ENCODE measurements around the gene GPR161.
"Not testable (repeated sequence)": the region's sequence is repeated elsewhere in the genome, so short reads cannot be mapped to it uniquely, and the experiment has no call there.

GPR161 gene

GRCh38 chr1:168136709-168137514, at the start of gene GPR161:
TSS of gene GPR161 (minus strand) at chr1:168136930. CDS start at chr1:168104850, 32,080 bp downstream.
- no peak for DNase-seq (ENCODE audit: low read depth)

- DNase-seq (ENCODE audit: low read depth): not testable (repeated sequence)
Observed at GRCh38 chr1:168181063-168181720, 44.5 kb upstream of the GPR161 start.

GRCh38 chr1:168180148-168180524, 43.4 kb upstream of the GPR161 start:
- DNase-seq (ENCODE audit: low read depth): no peak

GRCh38 chr1:168179438-168180147, 42.9 kb upstream of the GPR161 start:
- DNase-seq (ENCODE audit: low read depth): no peak

GRCh38 chr1:168178638-168179437, 42.1 kb upstream of the GPR161 start, which contains the start of gene TIPRL:
TSS of gene TIPRL (plus strand) at chr1:168178962. CDS start at chr1:168179078, 116 bp downstream.
- peak; percentile 89 for DNase-seq (ENCODE audit: low read depth)

GRCh38 chr1:168178227-168178637, 41.5 kb upstream of the GPR161 start:
- DNase-seq (ENCODE audit: low read depth): no peak

- no peak for DNase-seq (ENCODE audit: low read depth)
Observed at GRCh38 chr1:168172250-168172915, 35.7 kb upstream of the GPR161 start.

GRCh38 chr1:168170564-168171508, 34.1 kb upstream of the GPR161 start:
- DNase-seq (ENCODE audit: low read depth): no peak

GRCh38 chr1:168167806-168168205, 31.1 kb upstream of the GPR161 start:
- DNase-seq (ENCODE audit: low read depth): no peak

- DNase-seq (ENCODE audit: low read depth): no peak
Observed at GRCh38 chr1:168164771-168165170, 28.0 kb upstream of the GPR161 start.

- no peak for DNase-seq (ENCODE audit: low read depth)
Observed at GRCh38 chr1:168163670-168164069, 26.9 kb upstream of the GPR161 start.

- DNase-seq (ENCODE audit: low read depth): no peak
Observed at GRCh38 chr1:168161459-168161858, 24.7 kb upstream of the GPR161 start.

GRCh38 chr1:168159979-168160378, 23.2 kb upstream of the GPR161 start:
- no peak for DNase-seq (ENCODE audit: low read depth)

GRCh38 chr1:168159251-168159650, 22.5 kb upstream of the GPR161 start:
- no peak for DNase-seq (ENCODE audit: low read depth)

GRCh38 chr1:168157638-168158037, 20.9 kb upstream of the GPR161 start:
- no peak for DNase-seq (ENCODE audit: low read depth)

- no peak for DNase-seq (ENCODE audit: low read depth)
Observed at GRCh38 chr1:168155910-168156309, 19.2 kb upstream of the GPR161 start.

GRCh38 chr1:168154707-168155106, 18.0 kb upstream of the GPR161 start:
- not testable (repeated sequence) for DNase-seq (ENCODE audit: low read depth)

GRCh38 chr1:168151935-168152334, 15.2 kb upstream of the GPR161 start:
- DNase-seq (ENCODE audit: low read depth): no peak

- DNase-seq (ENCODE audit: low read depth): no peak
Observed at GRCh38 chr1:168150283-168150682, 13.6 kb upstream of the GPR161 start.

- no peak for DNase-seq (ENCODE audit: low read depth)
Observed at GRCh38 chr1:168148916-168149315, 12.2 kb upstream of the GPR161 start.
